OCI-LY7 (cell line): ENCODE measurements around the gene HHIP. TPM values are rescaled to one million over a fixed set of nuclear protein-coding genes. Genes with fewer than 3 reads are reported as not detected.

Experiments
- BruUV-seq: library from RNA; stranded (reverse); fragments of 400-500 nt; replicated peaks from 2 replicates; lab custom pipeline; 2021; lab: Mats Ljungman, UMichigan
- CTCF ChIA-PET: fragments of 300-600 bp; sonication (Branson Sonifier 250); formaldehyde crosslinking; loops from one replicate; lab custom pipeline; 2022; ENCODE audit warnings: antibody characterized with exemption; ENCODE audit not compliant: unreplicated experiment; lab: Charles Lee
- POLR2A ChIA-PET: fragments of 300-600 bp; sonication (Branson Sonifier 250); formaldehyde crosslinking; loops from one replicate; lab custom pipeline; 2022; ENCODE audit warnings: antibody characterized with exemption; lab: Charles Lee
- DNase-seq: peaks from one replicate; pipeline ENCODE4 v3.0.0-alpha.2; 2015; ENCODE audit warnings: low spot score
- H2AFZ ChIP-seq: fragments of 200-600 bp; sonication (generic), shearing (Covaris generic); 2 replicates; pipeline ENCODE4 v1.6.1; 2014; ENCODE audit warnings: mild to moderate bottlenecking, antibody characterized with exemption, low read length, moderate library complexity
- H3K27ac ChIP-seq: fragments of 200-600 bp; sonication (generic); 2 replicates; pipeline ENCODE4 v1.5.1; 2014; ENCODE audit warnings: mixed run types, low read depth, mild to moderate bottlenecking, moderate library complexity, low read length, inconsistent platforms; ENCODE audit not compliant: poor library complexity, severe bottlenecking
- H3K36me3 ChIP-seq: fragments of 200-600 bp; sonication (generic); 2 replicates; pipeline ENCODE4 v1.6.1; 2014; ENCODE audit warnings: mild to moderate bottlenecking, antibody characterized with exemption, low read length, moderate library complexity, mixed read lengths; ENCODE audit not compliant: insufficient read depth
- H3K4me1 ChIP-seq: fragments of 200-600 bp; sonication (generic); 2 replicates; pipeline ENCODE4 v1.5.1; 2014; ENCODE audit warnings: mild to moderate bottlenecking, low read length; ENCODE audit not compliant: insufficient read depth, poor library complexity, severe bottlenecking
- H3K4me2 ChIP-seq: fragments of 200-600 bp; sonication (generic); 2 replicates; pipeline ENCODE4 v1.6.1; 2014; ENCODE audit warnings: mild to moderate bottlenecking, low read length
- H3K4me3 ChIP-seq: fragments of 200-600 bp; sonication (generic); 2 replicates; pipeline ENCODE4 v1.5.1; 2014; ENCODE audit warnings: mild to moderate bottlenecking, low read depth, low read length; ENCODE audit not compliant: poor library complexity, severe bottlenecking
- H3K79me2 ChIP-seq: fragments of 200-600 bp; sonication (generic); 2 replicates; pipeline ENCODE4 v1.6.1; 2016; ENCODE audit warnings: low read depth, mild to moderate bottlenecking, low read length, moderate library complexity, mixed read lengths; ENCODE audit not compliant: insufficient read depth
- H3K9me2 ChIP-seq: fragments of 200-600 bp; sonication (generic); 2 replicates; pipeline ENCODE4 v1.6.1; 2016; ENCODE audit warnings: mild to moderate bottlenecking, low read length, mixed read lengths; ENCODE audit not compliant: insufficient read depth
- H3K9me3 ChIP-seq: fragments of 200-600 bp; sonication (generic); 2 replicates; pipeline ENCODE4 v1.6.1; 2014; ENCODE audit warnings: mild to moderate bottlenecking, mixed run types, low read length, mixed read lengths
- H4K20me1 ChIP-seq: fragments of 200-600 bp; sonication (generic); 2 replicates; pipeline ENCODE4 v1.6.1; 2014; ENCODE audit warnings: mild to moderate bottlenecking, antibody characterized with exemption, low read length, moderate library complexity, mixed read lengths; ENCODE audit not compliant: insufficient read depth
- CTCF ChIP-seq: fragments of 200-600 bp; sonication (generic); conservative IDR thresholded peaks from 2 replicates; pipeline ENCODE4 v1.5.1; 2014; ENCODE audit warnings: mild to moderate bottlenecking, antibody characterized with exemption, low read length, moderate library complexity, mixed read lengths
- EZH2phosphoT487 ChIP-seq: fragments of 200-600 bp; sonication (generic); IDR thresholded peaks from 2 replicates; pipeline ENCODE4 v1.6.1; 2018; ENCODE audit warnings: low read depth, borderline replicate concordance, mild to moderate bottlenecking, mixed run types, antibody characterized with exemption, low read length, moderate library complexity, mixed read lengths
- intact Hi-C: fragments of 100-400 bp; cut with micrococcal nuclease; formaldehyde crosslinking; loops from one replicate; pipeline ENCODE4 v1.10.0; 2022; ENCODE audit not compliant: unreplicated experiment
- total RNA-seq, 2 experiments: library from RNA; depleted of rRNA in 1 of 2; stranded (reverse); fragments of >200 nt in 1 of 2; shearing (Covaris generic) in 1 of 2; gene quantifications; 2 replicates each; pipeline ENCODE4 v1.2.3, GENCODE V29; 2014 to 2022

The HHIP gene
- total RNA-seq, 2 experiments from 2014 or later: not detected

- intact Hi-C loops: no loop called here
- H3K4me2 ChIP-seq: no peak overlapping the region
- H3K27ac ChIP-seq: no peak overlapping the region
- no peak overlapping the region for H3K4me3 ChIP-seq
- CTCF ChIA-PET: no interaction called here
- POLR2A ChIA-PET: interaction anchor here (0.6 to 1.1 kb wide), 2 partner anchors 69 to 517 kb away, joined by 3 read pairs; no protein-coding TSS in a partner anchor
- no peaks in the 10 kb centered on the region for H4K20me1 ChIP-seq
- H3K4me1 ChIP-seq: no peaks in the 10 kb centered on the region
- H3K36me3 ChIP-seq: no peaks in the 10 kb centered on the region
- no peak for DNase-seq
- H3K9me2 ChIP-seq: no peaks in the 10 kb centered on the region
- no TSS peak for BruUV-seq
- TF ChIP-seq CTCF: no peak
- no peak for TF ChIP-seq EZH2phosphoT487
- H3K9me3 ChIP-seq: no peaks in the 10 kb centered on the region
- H3K79me2 ChIP-seq: no peaks in the 10 kb centered on the region
- no peak overlapping the region for H2AFZ ChIP-seq
These were observed 37.6 kb downstream of the HHIP start for GRCh38 chr4:144683516-144683915.

- no peak overlapping the region for H3K4me3 ChIP-seq
These were observed 40.0 kb downstream of the HHIP start for GRCh38 chr4:144685911-144686310.

More at GRCh38 chr4:144685911-144686310, 40.0 kb downstream of the HHIP start:
- no TSS peak for BruUV-seq
- Histone ChIP-seq H3K36me3 (no peaks in the 10 kb centered on the region), H2AFZ (no peak overlapping the region), H4K20me1 (no peaks in the 10 kb centered on the region), H3K27ac (no peak overlapping the region), H3K79me2 (no peaks in the 10 kb centered on the region), H3K9me2 (no peaks in the 10 kb centered on the region), H3K4me1 (no peaks in the 10 kb centered on the region), H3K9me3 (no peaks in the 10 kb centered on the region), H3K4me2 (no peak overlapping the region)
- no peak for DNase-seq
- CTCF ChIA-PET: no interaction called here
- POLR2A ChIA-PET: no interaction called here
- TF ChIP-seq CTCF (no peak), EZH2phosphoT487 (no peak)
- intact Hi-C loops: no loop called here
